A172 (cell line): Measurements from ENCODE around the gene NGLY1. TPM values are rescaled to one million over a fixed set of nuclear protein-coding genes. Genes with fewer than 3 reads are reported as not detected.

Experiments used
- total RNA-seq: library from RNA; depleted of rRNA; stranded (reverse); fragments of >200 nt; shearing (Covaris generic); gene quantifications from 2 replicates; pipeline ENCODE4 v1.2.3, GENCODE V29; 2014; rRNA removed

The NGLY1 gene
- total RNA-seq, 1 experiment from 2014 or later = 41.6 TPM

Other genes starting within 250 kb of the NGLY1 start
- gene TOP2B, start 118.5 kb downstream of the NGLY1 start, total RNA-seq = 131 and 152 TPM in 2 replicates
- gene OXSM, start 6.6 kb upstream of the NGLY1 start, total RNA-seq = 24.5 and 24.7 TPM in 2 replicates